H7 (cell line): ENCODE data around the gene KRTAP3-1. TPM values are rescaled to one million over a fixed set of nuclear protein-coding genes. Genes with fewer than 3 reads are reported as not detected.
"Not testable (repeated sequence)": the region's sequence is repeated elsewhere in the genome, so short reads cannot be mapped to it uniquely, and the experiment has no call there.

ENCODE experiments used
- DNase-seq: peaks from one replicate; pipeline ENCODE4 v3.0.0; 2012
- H3K27me3 ChIP-seq: 2 replicates; pipeline ENCODE4 v1.6.0; 2011; ENCODE audit warnings: mild to moderate bottlenecking, low read length; ENCODE audit not compliant: control insufficient read depth, insufficient read depth
- H3K36me3 ChIP-seq: replicated peaks from 2 replicates; pipeline ENCODE4 v1.5.1; 2011; ENCODE audit warnings: low read length; ENCODE audit not compliant: control insufficient read depth, insufficient read depth
- H3K4me3 ChIP-seq: 2 replicates; pipeline ENCODE4 v1.5.1; 2011; ENCODE audit warnings: low read depth, mild to moderate bottlenecking, control low read depth, low read length, moderate library complexity; ENCODE audit not compliant: insufficient read depth
- total RNA-seq: library from RNA; depleted of rRNA; stranded (reverse); fragments of >200 nt; shearing (Covaris generic); gene quantifications from 2 replicates; pipeline ENCODE4 v1.2.3, GENCODE V29; 2014

Gene KRTAP3-1
- total RNA-seq, 1 experiment from 2014 or later: not detected

GRCh38 chr17:41002814-41003213, 6.1 kb downstream of the KRTAP3-1 start:
- no peak for DNase-seq
- H3K4me3 ChIP-seq: no peak overlapping the region
- H3K27me3 ChIP-seq: no peaks in the 10 kb centered on the region

GRCh38 chr17:41001795-41002194, 7.1 kb downstream of the KRTAP3-1 start:
- Histone ChIP-seq H3K4me3 (no peak overlapping the region), H3K27me3 (no peaks in the 10 kb centered on the region), H3K36me3 (no peaks in the 10 kb centered on the region)
- no peak for DNase-seq

More at GRCh38 chr17:41002814-41003213, 6.1 kb downstream of the KRTAP3-1 start:
- H3K36me3 ChIP-seq: no peaks in the 10 kb centered on the region

GRCh38 chr17:40999563-40999962, 9.4 kb downstream of the KRTAP3-1 start, which contains the start of gene KRTAP3-2:
Gene KRTAP3-2 (minus strand): TSS chr17:40999906. CDS start chr17:40999853, 53 bp downstream.
- H3K4me3 ChIP-seq, H3K27me3 ChIP-seq, H3K36me3 ChIP-seq, DNase-seq: not testable (repeated sequence)

GRCh38 chr17:40997361-40997760, 11.6 kb downstream of the KRTAP3-1 start:
- Histone ChIP-seq H3K27me3 (no peaks in the 10 kb centered on the region), H3K4me3 (no peak overlapping the region), H3K36me3 (no peaks in the 10 kb centered on the region)
- no peak for DNase-seq

GRCh38 chr17:40996829-40997228, 12.1 kb downstream of the KRTAP3-1 start:
- Histone ChIP-seq H3K36me3 (no peaks in the 10 kb centered on the region), H3K4me3 (no peak overlapping the region), H3K27me3 (no peaks in the 10 kb centered on the region)
- DNase-seq: no peak

GRCh38 chr17:40995116-40995515, 13.8 kb downstream of the KRTAP3-1 start:
- Histone ChIP-seq H3K36me3 (no peaks in the 10 kb centered on the region), H3K27me3 (no peaks in the 10 kb centered on the region), H3K4me3 (no peak overlapping the region)
- no peak for DNase-seq

- no peak within 1 kb of the TSS for H3K4me3 ChIP-seq
- no peaks in the 10 kb centered on the region for H3K27me3 ChIP-seq
- DNase-seq: no peak
- H3K36me3 ChIP-seq: no peaks in the 10 kb centered on the region
Observed at GRCh38 chr17:40993839-40994238, 15.1 kb downstream of the KRTAP3-1 start, which contains the start of gene KRTAP3-3. Gene KRTAP3-3 (minus strand): TSS chr17:40994164. CDS start chr17:40994097, 67 bp downstream.

- no peaks in the 10 kb centered on the region for H3K36me3 ChIP-seq
- no peaks in the 10 kb centered on the region for H3K27me3 ChIP-seq
- no peak overlapping the region for H3K4me3 ChIP-seq
- no peak for DNase-seq
Observed at GRCh38 chr17:40993084-40993483, 15.8 kb downstream of the KRTAP3-1 start.

GRCh38 chr17:40992666-40993065, 16.3 kb downstream of the KRTAP3-1 start:
- Histone ChIP-seq H3K36me3 (no peaks in the 10 kb centered on the region), H3K4me3 (no peak overlapping the region), H3K27me3 (no peaks in the 10 kb centered on the region)
- DNase-seq: no peak

- Histone ChIP-seq H3K36me3 (no peaks in the 10 kb centered on the region), H3K4me3 (no peak overlapping the region), H3K27me3 (no peaks in the 10 kb centered on the region)
- DNase-seq: no peak
Observed at GRCh38 chr17:40986920-40987319, 22.0 kb downstream of the KRTAP3-1 start.

- DNase-seq: no peak
- H3K4me3 ChIP-seq: no peak within 1 kb of the TSS
- H3K36me3 ChIP-seq: no peaks in the 10 kb centered on the region
- H3K27me3 ChIP-seq: no peaks in the 10 kb centered on the region
Observed at GRCh38 chr17:40984226-40984625, 24.7 kb downstream of the KRTAP3-1 start, which contains the start of gene KRT40. Gene KRT40 (minus strand): TSS chr17:40984326. CDS start chr17:40984273, 53 bp downstream.

- no peaks in the 10 kb centered on the region for H3K36me3 ChIP-seq
- no peak overlapping the region for H3K4me3 ChIP-seq
- no peak for DNase-seq
- H3K27me3 ChIP-seq: no peaks in the 10 kb centered on the region
Observed at GRCh38 chr17:40981115-40981514, 27.8 kb downstream of the KRTAP3-1 start.

- Histone ChIP-seq H3K27me3 (no peaks in the 10 kb centered on the region), H3K36me3 (no peaks in the 10 kb centered on the region), H3K4me3 (no peak overlapping the region)
- DNase-seq: no peak
Observed at GRCh38 chr17:40980596-40980995, 28.3 kb downstream of the KRTAP3-1 start.

GRCh38 chr17:40980117-40980516, 28.8 kb downstream of the KRTAP3-1 start:
- no peak overlapping the region for H3K4me3 ChIP-seq
- H3K36me3 ChIP-seq: no peaks in the 10 kb centered on the region
- no peaks in the 10 kb centered on the region for H3K27me3 ChIP-seq
- DNase-seq: peak; percentile 35

- DNase-seq: no peak
- Histone ChIP-seq H3K36me3 (no peaks in the 10 kb centered on the region), H3K4me3 (no peak overlapping the region), H3K27me3 (no peaks in the 10 kb centered on the region)
Observed at GRCh38 chr17:40978575-40979151, 30.3 kb downstream of the KRTAP3-1 start.
